C4-2B (cell line): ENCODE data around the gene GDNF.

Source experiments
- CTCF ChIP-seq: fragments of 450-650 bp; conservative IDR thresholded peaks from 2 replicates; pipeline ENCODE4 v1.5.1; 2017; ENCODE audit warnings: mild to moderate bottlenecking
- ZFX ChIP-seq: fragments of 450-650 bp; IDR thresholded peaks from 2 replicates; pipeline ENCODE4 v1.6.1; 2017

GRCh38 chr5:37831821-37832534 is 7.9 kb downstream of the GDNF start:
- TF ChIP-seq CTCF (no peak), ZFX (no peak)
